ENCODE measurements around the gene EEIG2. TPM values are rescaled to one million over a fixed set of nuclear protein-coding genes. Genes with fewer than 3 reads are reported as not detected.
A peak's percentile ranks its signal among the peaks of the same experiment; 100 is the strongest.

The EEIG2 gene
- total and polyA plus RNA-seq, 9 of the 15 experiments (the other 6 are each of a cell fraction or from before 2014, with no cell fraction given), result 6.1 to 26.9 (median 15.2) TPM

DNA sequence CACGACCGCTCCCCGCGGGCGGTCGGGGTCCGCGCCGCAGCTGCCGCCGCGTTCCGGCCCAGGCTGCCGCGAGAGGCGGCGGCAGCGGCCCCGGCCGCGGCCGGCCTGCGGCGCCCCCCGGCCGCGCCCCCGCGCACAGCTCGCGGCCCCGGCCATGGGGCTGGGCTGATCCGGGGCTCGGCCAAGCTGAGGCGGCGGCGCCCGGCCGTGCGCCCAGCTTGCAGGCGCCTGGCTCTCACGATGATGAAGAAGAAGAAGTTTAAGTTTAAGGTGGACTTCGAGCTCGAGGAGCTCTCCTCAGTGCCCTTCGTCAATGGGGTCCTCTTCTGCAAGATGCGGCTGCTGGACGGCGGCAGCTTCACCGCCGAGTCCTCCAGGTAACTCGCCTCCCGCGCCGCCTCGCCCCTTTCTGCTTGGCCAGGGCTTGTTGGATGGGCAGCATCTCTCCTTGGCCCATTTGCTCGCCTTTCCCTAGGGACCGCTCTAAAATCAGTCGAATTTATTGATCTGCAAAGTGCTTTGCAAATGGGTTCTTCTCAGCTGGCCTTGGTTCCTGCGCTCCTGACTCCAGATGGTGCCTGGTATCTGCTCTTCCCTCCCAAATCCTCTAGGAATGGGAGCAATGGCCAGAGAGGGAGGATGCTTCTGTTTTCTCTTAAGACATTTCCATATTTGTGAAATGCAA, 431 bp downstream of the EEIG2 start (continued):
- TF ChIP-seq ARID4B (CRISPR knock-in tag; IDR thresholded peaks at IDR 0.05), result 0 out of 2 replicates have a peak, but pooled peaks have one; percentile 14
- TF ChIP-seq RB1 (IDR thresholded peaks at IDR 0.05; ENCODE audit: low read depth), result no peak
- no peak for TF ChIP-seq GTF2F1 (IDR thresholded peaks at IDR 0.05; ENCODE audit: low read depth, low read length)
- TF ChIP-seq CTBP1 (IDR thresholded peaks at IDR 0.05; ENCODE audit: borderline replicate concordance), result 0 out of 2 replicates have a peak, but pooled peaks have one; percentile 16
- TF ChIP-seq, protein P1, sequence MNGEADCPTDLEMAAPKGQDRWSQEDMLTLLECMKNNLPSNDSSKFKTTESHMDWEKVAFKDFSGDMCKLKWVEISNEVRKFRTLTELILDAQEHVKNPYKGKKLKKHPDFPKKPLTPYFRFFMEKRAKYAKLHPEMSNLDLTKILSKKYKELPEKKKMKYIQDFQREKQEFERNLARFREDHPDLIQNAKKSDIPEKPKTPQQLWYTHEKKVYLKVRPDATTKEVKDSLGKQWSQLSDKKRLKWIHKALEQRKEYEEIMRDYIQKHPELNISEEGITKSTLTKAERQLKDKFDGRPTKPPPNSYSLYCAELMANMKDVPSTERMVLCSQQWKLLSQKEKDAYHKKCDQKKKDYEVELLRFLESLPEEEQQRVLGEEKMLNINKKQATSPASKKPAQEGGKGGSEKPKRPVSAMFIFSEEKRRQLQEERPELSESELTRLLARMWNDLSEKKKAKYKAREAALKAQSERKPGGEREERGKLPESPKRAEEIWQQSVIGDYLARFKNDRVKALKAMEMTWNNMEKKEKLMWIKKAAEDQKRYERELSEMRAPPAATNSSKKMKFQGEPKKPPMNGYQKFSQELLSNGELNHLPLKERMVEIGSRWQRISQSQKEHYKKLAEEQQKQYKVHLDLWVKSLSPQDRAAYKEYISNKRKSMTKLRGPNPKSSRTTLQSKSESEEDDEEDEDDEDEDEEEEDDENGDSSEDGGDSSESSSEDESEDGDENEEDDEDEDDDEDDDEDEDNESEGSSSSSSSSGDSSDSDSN (IDR thresholded peaks at IDR 0.05; ENCODE audit: borderline replicate concordance in 1 of 2, low read depth in 2 of 2, low read length in 2 of 2), result peak; percentile 66 to 85; a peak in 3 of 4 replicates
- no peak for TF ChIP-seq HNRNPUL1 (IDR thresholded peaks at IDR 0.05; ENCODE audit: low read length)
- TF ChIP-seq, protein P2, sequence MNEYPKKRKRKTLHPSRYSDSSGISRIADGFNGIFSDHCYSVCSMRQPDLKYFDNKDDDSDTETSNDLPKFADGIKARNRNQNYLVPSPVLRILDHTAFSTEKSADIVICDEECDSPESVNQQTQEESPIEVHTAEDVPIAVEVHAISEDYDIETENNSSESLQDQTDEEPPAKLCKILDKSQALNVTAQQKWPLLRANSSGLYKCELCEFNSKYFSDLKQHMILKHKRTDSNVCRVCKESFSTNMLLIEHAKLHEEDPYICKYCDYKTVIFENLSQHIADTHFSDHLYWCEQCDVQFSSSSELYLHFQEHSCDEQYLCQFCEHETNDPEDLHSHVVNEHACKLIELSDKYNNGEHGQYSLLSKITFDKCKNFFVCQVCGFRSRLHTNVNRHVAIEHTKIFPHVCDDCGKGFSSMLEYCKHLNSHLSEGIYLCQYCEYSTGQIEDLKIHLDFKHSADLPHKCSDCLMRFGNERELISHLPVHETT (CRISPR knock-in tag; conservative IDR thresholded peaks at IDR 0.05 in 1 of 2, IDR thresholded peaks at IDR 0.05 in 1 of 2), result peak in 1 of 2 experiments; percentile 42; a peak in 1 of 4 replicates
- no peak for TF ChIP-seq U2AF1 (optimal IDR thresholded peaks at IDR 0.05; ENCODE audit: low read depth, low read length)
- TF ChIP-seq ZNF280B (CRISPR knock-in tag; IDR thresholded peaks at IDR 0.05), result no peak
- TF ChIP-seq NFE2 (IDR thresholded peaks at IDR 0.05; ENCODE audit: low read depth), result no peak
- TF ChIP-seq ZNF57 (CRISPR knock-in tag; IDR thresholded peaks at IDR 0.05), result no peak
- 0 out of 4 replicates have a peak, but pooled peaks of 1 of the 2 experiments have one; percentile 18 for TF ChIP-seq SIN3A (IDR thresholded peaks at IDR 0.05; ENCODE audit: borderline replicate concordance in 2 of 2, control insufficient read depth in 1 of 2, low read depth in 2 of 2, low read length in 2 of 2)
- no peak for TF ChIP-seq ZNF224 (CRISPR knock-in tag; IDR thresholded peaks at IDR 0.05)
- TF ChIP-seq FOSL1 (tag; conservative IDR thresholded peaks at IDR 0.05), result no peak; the same call in 1 of the 2 replicates
- peak; percentile 36; the same call in 1 of the 2 replicates for TF ChIP-seq PHF8 (IDR thresholded peaks at IDR 0.05; ENCODE audit: borderline replicate concordance, low read length)

All from K562 (cell line).